HG03565 (cell line): Measurements from ENCODE around the gene ATXN8OS.
"Not testable (repeated sequence)": the region's sequence is repeated elsewhere in the genome, so short reads cannot be mapped to it uniquely, and the experiment has no call there.

Experiments used
- ATAC-seq: cut with Tn5 transposase; IDR thresholded peaks from one replicate; pipeline ENCODE4 v1.9.1; 2021; ENCODE audit warnings: mild to moderate bottlenecking, moderate library complexity; ENCODE audit not compliant: unreplicated experiment

ATXN8OS gene

DNA sequence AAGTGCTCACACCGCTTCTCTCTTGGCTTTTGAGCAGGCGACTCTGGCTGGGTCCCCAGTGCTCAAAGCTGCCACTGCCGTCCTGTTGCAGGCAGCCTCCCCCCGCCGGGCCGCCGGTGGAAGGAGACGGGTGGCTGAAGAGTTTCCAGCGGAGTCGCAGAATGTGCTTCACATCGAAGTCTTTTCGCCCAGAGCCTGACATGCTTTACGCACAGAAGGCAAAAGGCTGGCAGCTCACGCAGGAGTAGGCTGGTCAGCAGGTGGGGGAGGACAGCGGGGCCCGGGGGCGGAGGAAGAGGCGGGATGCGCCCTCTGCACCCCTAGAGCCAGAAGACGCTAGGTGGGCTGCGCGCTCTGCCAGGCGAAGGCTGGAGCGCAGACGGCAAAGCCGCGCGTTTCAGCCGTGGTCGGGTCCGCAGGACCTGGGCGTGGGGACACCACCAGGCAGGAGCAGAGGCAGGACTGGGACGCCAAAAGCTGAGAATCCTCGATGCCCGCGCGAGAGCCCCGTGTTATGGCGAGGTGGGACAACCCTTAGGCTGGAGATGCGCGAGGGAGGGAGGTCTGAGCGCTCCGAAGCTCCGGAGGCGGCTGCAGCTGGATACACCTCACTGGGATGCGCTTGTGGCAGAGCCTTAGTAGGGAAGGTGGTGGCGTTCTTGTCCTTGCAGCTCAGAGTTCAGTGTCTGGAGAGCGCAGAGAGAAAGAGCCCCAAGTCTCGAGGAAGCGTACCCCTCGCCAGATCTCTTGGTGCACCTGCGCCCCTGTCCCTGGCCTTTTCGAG is at the start of gene ATXN8OS:
TSS of gene ATXN8OS (plus strand) at position 329 of the 784 bp plus-strand sequence.
- ATAC-seq = no peak

DNA sequence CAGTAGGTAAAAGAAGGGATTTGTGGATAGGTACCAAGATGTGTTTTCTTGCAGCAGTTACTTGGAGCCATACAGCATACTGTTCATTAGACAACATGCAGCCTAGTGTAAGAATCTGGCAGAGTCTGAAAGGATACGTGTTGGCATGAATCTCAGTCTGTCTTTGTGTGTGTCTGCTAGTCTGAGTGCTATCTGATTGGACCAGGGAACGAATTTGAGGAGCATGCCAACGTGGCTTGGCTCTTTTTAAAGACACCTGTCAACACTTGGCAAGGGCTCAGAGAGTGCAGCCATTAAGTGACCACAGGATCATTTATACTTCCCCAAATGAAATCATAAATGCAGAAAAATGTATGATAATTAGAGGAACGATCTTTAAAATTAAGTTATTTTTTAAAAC is 27.6 kb upstream of the ATXN8OS start:
- ATAC-seq = no peak

- no peak for ATAC-seq
Measured at GRCh38 chr13:70087247-70087646, 20.4 kb upstream of the ATXN8OS start.

GRCh38 chr13:70088926-70089325 is 18.7 kb upstream of the ATXN8OS start:
- no peak for ATAC-seq

DNA sequence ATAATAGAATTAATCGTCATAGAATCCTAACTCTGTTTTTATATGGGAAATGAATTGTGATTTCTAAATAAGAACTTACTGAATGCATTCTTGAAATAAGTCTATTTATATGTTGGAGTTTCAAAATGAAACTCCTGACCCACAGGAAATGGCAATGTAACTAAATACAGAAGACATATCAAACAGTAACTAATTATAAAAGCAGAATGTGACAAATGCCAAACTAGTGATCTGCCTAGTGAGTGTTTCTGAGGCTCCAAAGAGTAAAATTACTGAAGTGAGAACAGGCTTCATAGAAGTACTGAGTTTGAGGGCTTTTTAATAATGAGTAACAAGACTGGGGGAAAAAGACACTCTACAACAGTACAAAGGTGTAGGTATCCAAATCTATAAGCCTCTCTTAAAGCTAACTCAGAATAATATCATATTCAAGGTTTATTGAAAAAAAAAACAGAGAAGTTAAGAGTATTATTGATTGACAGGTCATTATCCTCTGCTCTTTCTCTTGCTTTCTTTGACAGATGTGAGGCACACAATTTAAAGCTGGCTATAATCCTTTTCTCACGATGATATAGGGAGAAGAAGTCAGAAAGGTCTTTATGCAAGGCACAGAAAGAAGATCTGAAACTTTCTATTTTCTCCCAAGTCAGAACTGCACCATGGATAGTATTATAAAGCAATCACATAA is 17.4 kb upstream of the ATXN8OS start:
- ATAC-seq = peak; percentile 58

- ATAC-seq = peak; percentile 41
Measured at GRCh38 chr13:70098669-70099068, 9.0 kb upstream of the ATXN8OS start.

DNA sequence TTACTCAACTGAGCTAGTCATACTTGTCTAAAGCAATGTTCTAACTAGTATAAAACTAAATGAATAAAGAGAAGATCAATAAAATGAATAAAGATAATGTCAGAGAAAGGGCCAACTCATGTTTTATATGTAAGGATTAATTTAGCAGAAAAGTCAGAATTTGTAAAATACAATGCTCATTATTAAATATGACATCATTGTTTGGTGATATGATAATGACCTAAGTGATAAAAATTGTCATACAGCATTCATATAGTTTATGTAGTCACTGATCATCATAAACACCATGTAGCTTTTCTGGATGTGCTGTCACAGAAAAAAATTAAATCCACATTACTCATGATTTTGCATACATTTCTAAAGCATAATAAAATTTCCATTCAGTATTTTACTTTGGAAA is 3.1 kb upstream of the ATXN8OS start:
- no peak for ATAC-seq

- ATAC-seq = no peak
Measured at GRCh38 chr13:70107125-70107497, 515 bp upstream of the ATXN8OS start.

DNA sequence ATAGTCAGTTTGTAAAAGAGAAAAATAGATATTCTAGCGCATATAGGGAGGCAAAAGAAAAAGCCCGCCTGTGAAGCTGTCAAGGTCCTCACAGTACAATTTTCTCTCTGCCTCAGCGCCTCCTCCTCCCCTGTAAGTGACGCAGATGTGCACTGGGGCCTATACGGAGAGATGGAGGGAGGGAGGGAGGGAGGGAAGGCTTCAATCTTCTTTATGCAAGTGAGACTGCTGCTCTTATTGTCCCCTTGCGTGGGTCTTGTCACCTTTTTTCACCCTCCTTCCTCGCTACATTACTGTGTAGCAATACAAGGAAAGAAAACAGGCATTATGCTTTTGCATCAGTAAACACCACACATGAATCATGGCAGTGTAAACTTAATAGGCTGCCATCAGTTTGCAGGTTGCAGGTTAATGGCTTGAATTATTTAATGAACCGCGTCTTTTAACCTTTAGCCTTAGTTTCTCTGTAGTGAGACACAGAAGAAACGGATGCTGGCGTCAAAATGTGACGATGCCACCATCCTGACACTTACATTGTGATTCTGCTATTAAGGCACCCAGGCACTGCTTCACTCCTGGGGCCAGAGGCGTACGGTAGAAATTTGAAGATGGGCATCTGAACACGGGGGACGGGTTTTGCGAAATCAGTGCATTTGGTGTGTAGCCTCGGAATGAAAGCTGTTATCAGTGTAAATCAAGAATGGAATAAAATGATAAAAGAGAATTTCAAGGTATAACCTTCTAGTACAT is 905 bp downstream of the ATXN8OS start, which contains the start of gene KLHL1:
TSS of gene KLHL1 (minus strand) at position 97 of the 750 bp plus-strand sequence. CDS start 753 bp downstream, outside the sequence.
- ATAC-seq = no peak

- no peak for ATAC-seq
Measured at GRCh38 chr13:70117338-70117905, 9.8 kb downstream of the ATXN8OS start.

DNA sequence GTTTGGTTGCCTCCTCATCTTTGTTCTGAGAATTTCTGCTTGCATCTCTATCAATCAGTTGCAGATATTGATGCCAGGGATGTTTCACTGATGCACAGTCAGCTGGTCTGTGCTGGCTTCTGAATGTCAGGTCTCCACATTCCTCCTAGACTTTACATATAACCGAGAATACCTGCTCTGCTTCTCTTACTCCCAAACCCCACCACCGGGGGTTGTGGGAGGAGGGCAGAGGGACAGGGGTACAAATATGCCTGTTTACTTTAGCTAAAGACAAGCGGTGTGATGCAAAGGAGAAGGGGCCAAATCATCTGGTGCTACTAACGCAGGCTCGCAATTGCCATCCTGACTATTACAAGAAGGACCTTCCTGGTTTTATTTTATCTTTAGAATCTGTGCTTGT is 18.1 kb downstream of the ATXN8OS start:
- ATAC-seq = no peak

- ATAC-seq = no peak
Measured at GRCh38 chr13:70128098-70128497, 20.5 kb downstream of the ATXN8OS start.

DNA sequence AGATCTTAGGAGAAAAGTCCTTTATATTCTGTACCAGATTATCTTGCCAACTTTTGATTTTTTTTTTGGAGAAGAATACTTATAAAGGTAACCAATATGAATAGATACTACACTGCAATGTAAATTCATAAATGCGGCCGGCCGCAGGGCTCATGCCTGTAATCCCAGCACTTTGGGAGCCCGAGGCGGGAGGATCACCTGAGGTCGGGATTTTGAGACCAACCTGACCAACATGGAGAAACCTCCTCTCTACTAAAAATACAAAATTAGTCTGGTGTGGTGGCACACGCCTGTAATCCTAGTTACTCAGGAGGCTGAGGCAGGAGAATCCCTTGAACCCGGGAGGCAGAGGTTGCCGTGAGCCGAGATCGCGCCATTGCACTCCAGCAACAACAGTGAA is 35.0 kb downstream of the ATXN8OS start:
- not testable (repeated sequence) for ATAC-seq

DNA sequence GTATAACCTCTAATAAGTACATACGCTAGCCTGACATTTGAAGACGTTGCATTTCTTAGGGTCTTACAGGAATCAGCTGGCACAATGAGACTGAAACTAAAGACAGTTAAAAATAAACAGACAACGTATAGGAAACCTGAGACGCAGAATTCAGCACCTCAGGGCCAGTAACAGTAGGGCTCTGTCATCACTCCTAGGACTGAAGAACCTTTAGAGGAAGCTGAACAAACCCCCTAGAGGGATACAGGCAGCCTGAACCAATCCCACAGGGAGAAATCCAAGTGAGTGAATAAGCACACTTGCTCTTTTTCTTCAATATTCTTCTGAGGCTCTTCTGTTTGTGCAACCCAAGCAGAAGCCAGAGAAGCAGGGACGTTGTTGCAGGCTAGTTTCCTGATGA is 54.5 kb downstream of the ATXN8OS start:
- no peak for ATAC-seq

- no peak for ATAC-seq
Measured at GRCh38 chr13:70170689-70171088, 63.1 kb downstream of the ATXN8OS start.

GRCh38 chr13:70171151-70171550 is 63.5 kb downstream of the ATXN8OS start:
- no peak for ATAC-seq

- no peak for ATAC-seq
Measured at GRCh38 chr13:70172946-70173597, 65.4 kb downstream of the ATXN8OS start.

GRCh38 chr13:70173598-70173959 is 66.0 kb downstream of the ATXN8OS start:
- no peak for ATAC-seq

GRCh38 chr13:70178346-70178745 is 70.7 kb downstream of the ATXN8OS start:
- ATAC-seq = no peak
